Neural crest cell (in vitro differentiated cells): Measurements from ENCODE around the gene PTCD2. TPM values are rescaled to one million over a fixed set of nuclear protein-coding genes. Genes with fewer than 3 reads are reported as not detected.

ENCODE experiments used
- DNase-seq: peaks from one replicate; pipeline ENCODE4 v3.0.0; 2021; ENCODE audit warnings: low read depth, mixed read lengths, low spot score
- H3K27ac Mint-ChIP-seq: one replicate; pipeline ENCODE4 v1.8.0; 2021; ENCODE audit warnings: mild to moderate bottlenecking, mixed read lengths; ENCODE audit not compliant: unreplicated experiment
- H3K27me3 Mint-ChIP-seq: 2 replicates; pipeline ENCODE4 v1.8.0; 2021; ENCODE audit warnings: low read depth, mild to moderate bottlenecking, mixed read lengths
- H3K36me3 Mint-ChIP-seq: 2 replicates; pipeline ENCODE4 v1.8.0; 2021; ENCODE audit warnings: low read depth, mild to moderate bottlenecking, mixed read lengths
- H3K4me1 Mint-ChIP-seq: 2 replicates; pipeline ENCODE4 v1.8.0; 2021; ENCODE audit warnings: mixed read lengths
- H3K4me3 Mint-ChIP-seq: one replicate; pipeline ENCODE4 v1.8.0; 2021; ENCODE audit warnings: mild to moderate bottlenecking, mixed read lengths
- H3K9me3 Mint-ChIP-seq: 2 replicates; pipeline ENCODE4 v1.8.0; 2021; ENCODE audit warnings: mixed read lengths
- long read RNA-seq: library from polyadenylated mRNA; unstranded; transcript quantifications from one replicate; pipeline ENCODE4 v2.0.0, GENCODE V29; 2020
- total RNA-seq: library from RNA; stranded (reverse); gene quantifications from 2 replicates; pipeline ENCODE4 v1.2.1, GENCODE V29; 2021
- TF ChIP-seq, protein P1 (sequence below): fragments of 200-600 bp; sonication (generic); conservative IDR thresholded peaks from 2 replicates; pipeline ENCODE4 v1.5.0; 2021; ENCODE audit warnings: antibody characterized with exemption, mild to moderate bottlenecking

PTCD2 gene, protein sequence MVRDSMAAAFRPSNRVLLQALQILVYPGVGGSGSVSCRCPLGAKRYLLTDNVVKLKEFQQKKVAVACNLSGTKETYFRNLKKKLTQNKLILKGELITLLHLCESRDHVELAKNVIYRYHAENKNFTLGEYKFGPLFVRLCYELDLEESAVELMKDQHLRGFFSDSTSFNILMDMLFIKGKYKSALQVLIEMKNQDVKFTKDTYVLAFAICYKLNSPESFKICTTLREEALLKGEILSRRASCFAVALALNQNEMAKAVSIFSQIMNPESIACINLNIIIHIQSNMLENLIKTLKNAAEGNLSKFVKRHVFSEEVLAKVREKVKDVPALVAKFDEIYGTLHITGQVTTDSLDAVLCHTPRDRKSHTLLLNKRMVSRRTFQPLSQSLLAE
- 13.6 and 15.6 TPM in 2 replicates for total RNA-seq
- long read RNA-seq, full-length matches to known transcripts: 44 of 49 reads
- long read RNA-seq, partial matches to known transcripts: 0 of 49 reads
- long read RNA-seq, other reads (novel, unspliced or antisense): 5 of 49 reads

GRCh38 chr5:72319976-72320752, at the start of gene PTCD2, which contains the start of gene MRPS27:
PTCD2 (plus strand) TSS chr5:72320373; CDS start chr5:72320383, 10 bp downstream.
MRPS27 (minus strand) TSS chr5:72320240; CDS start chr5:72320221, 19 bp downstream.
- Mint-ChIP-seq H3K27ac (peak within 1 kb of the TSS; percentile 99), H3K27me3 (no peaks in the 10 kb centered on the region), H3K4me1 (peaks cover 18% of the 10 kb centered on the region), H3K9me3 (no peaks in the 10 kb centered on the region), H3K4me3 (peak within 1 kb of the TSS; percentile 100), H3K36me3 (peaks cover 9% of the 10 kb centered on the region)
- peak; percentile 90 for DNase-seq
- TF ChIP-seq, protein P1, sequence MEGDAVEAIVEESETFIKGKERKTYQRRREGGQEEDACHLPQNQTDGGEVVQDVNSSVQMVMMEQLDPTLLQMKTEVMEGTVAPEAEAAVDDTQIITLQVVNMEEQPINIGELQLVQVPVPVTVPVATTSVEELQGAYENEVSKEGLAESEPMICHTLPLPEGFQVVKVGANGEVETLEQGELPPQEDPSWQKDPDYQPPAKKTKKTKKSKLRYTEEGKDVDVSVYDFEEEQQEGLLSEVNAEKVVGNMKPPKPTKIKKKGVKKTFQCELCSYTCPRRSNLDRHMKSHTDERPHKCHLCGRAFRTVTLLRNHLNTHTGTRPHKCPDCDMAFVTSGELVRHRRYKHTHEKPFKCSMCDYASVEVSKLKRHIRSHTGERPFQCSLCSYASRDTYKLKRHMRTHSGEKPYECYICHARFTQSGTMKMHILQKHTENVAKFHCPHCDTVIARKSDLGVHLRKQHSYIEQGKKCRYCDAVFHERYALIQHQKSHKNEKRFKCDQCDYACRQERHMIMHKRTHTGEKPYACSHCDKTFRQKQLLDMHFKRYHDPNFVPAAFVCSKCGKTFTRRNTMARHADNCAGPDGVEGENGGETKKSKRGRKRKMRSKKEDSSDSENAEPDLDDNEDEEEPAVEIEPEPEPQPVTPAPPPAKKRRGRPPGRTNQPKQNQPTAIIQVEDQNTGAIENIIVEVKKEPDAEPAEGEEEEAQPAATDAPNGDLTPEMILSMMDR: peak; percentile 53

DNA sequence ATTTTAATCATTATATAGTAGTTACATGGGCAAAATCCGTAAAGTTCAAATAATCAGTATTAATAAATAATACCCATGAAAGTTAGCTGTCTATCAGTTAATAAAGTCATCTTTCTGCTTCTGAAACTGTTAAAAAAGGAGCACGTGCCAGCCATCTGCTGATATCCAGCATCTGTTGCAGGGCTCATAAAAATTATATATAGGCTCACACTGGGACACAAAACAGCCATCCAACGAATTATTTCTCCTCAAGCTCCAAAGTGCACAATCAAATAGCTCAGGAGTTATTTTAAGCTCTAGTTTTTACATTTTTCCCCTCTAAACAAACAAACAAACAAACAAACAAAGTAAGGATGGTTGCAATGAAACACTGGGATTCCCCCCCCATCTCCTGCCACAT, 48.5 kb upstream of the PTCD2 start:
- Mint-ChIP-seq H3K36me3 (peaks cover 29% of the 10 kb centered on the region), H3K9me3 (peaks cover 5% of the 10 kb centered on the region), H3K27ac (no peak overlapping the region), H3K4me1 (peaks cover 8% of the 10 kb centered on the region), H3K27me3 (no peaks in the 10 kb centered on the region), H3K4me3 (no peak overlapping the region)
- no peak for DNase-seq
- TF ChIP-seq, protein P1: no peak

DNA sequence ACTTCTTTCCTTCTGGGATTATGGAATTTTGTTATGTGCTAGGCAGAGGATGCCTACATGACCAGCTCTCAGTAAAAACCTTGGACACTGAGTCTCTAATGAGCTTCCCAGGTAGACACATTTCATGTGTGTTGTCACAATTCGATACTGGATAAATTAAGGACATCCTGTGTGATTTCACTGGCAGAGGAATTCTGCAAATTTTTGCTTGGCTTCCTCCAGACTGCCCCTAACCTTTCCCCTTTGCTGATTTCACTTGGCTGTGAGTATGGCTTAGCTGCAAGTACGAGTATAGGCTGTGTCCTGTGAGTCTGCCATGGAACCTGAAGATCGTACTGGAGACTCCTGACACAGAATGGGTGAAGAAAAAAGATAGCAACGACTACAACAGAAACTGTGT, 47.8 kb upstream of the PTCD2 start:
- Mint-ChIP-seq H3K4me3 (no peak overlapping the region), H3K4me1 (peaks cover 8% of the 10 kb centered on the region), H3K36me3 (peaks cover 34% of the 10 kb centered on the region), H3K27me3 (no peaks in the 10 kb centered on the region), H3K9me3 (peaks cover 5% of the 10 kb centered on the region), H3K27ac (no peak overlapping the region)
- no peak for DNase-seq
- TF ChIP-seq, protein P1: no peak

DNA sequence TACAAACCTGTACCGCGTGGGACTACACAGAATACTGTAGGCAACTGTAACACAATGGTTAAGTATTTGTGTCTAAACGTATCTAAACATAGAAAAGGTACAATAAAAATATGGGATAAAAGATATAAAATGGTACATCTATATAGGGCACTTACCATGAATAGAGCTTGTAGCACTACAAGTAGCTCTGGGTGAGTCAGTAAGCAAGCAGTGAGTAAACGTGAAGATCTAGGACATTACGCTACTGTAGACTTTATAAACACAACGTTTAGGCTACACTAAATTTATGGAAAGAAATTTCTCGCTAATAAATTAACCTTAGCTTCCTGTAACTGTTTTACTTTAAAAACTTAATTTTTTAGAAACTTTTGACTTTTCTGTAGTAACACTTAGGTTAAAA, 46.6 kb upstream of the PTCD2 start:
- Mint-ChIP-seq H3K36me3 (peaks cover 42% of the 10 kb centered on the region), H3K4me1 (peaks cover 8% of the 10 kb centered on the region), H3K4me3 (no peak overlapping the region), H3K27me3 (no peaks in the 10 kb centered on the region), H3K27ac (no peak overlapping the region), H3K9me3 (peaks cover 8% of the 10 kb centered on the region)
- no peak for DNase-seq
- TF ChIP-seq, protein P1: no peak

DNA sequence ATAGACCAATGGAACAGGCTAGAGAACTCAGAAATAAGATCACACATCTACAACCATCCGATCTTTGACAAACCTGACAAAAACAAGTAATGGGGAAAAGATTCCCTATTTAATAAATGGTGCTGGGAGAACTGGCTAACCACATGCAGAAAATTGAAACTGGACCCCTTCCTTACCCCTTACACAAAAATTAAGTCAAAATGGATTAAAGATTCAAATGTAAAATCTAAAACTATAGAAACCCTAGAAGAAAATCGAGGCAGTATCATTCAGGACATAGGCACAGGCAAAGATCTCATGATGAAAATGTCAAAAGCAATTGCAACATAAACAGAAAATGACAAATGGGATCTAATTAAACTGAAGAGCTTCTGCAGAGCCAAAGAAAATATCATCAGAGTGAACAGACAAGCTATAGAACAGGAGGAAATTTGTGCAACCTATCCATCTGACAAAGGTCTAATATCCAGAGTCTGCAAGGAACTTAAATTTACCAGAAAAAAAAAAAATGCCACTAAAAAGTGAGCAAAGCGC, 43.9 kb upstream of the PTCD2 start:
- Mint-ChIP-seq H3K27ac (no peak overlapping the region), H3K4me1 (peaks cover 8% of the 10 kb centered on the region), H3K4me3 (no peak overlapping the region), H3K27me3 (no peaks in the 10 kb centered on the region), H3K9me3 (peaks cover 9% of the 10 kb centered on the region), H3K36me3 (peaks cover 38% of the 10 kb centered on the region)
- TF ChIP-seq, protein P1: no peak
- no peak for DNase-seq
